Heart right ventricle (tissue), 16 donors: ENCODE data around the gene FAM83G. TPM values are rescaled to one million over a fixed set of nuclear protein-coding genes. Genes with fewer than 3 reads are reported as not detected.

ENCODE experiments used
- ATAC-seq, 8 donors: fragments of 200-7000 bp; cut with Tn5 transposase; one replicate each; pipeline ENCODE4 v1.9.1; 2020; ENCODE audit warnings: mild to moderate bottlenecking in 8 of 8, moderate library complexity in 8 of 8, moderate number of reproducible peaks in 1 of 8
- DNase-seq, 2 donors: peaks; one replicate each; pipeline ENCODE4 v3.0.0-alpha.2; 2020
- H3K27ac ChIP-seq, 10 donors: fragments of 200-600 bp; sonication (generic) in 2 of 10; one replicate each; pipeline versions ENCODE4 v1.5.0 to v1.8.0; 2020 to 2022; ENCODE audit warnings: mild to moderate bottlenecking in 3 of 10
- H3K27me3 ChIP-seq, 7 donors: fragments of 200-600 bp; one replicate each; pipeline ENCODE4 v1.8.0; 2021 to 2022; ENCODE audit warnings: mild to moderate bottlenecking in 2 of 7
- H3K36me3 ChIP-seq, 9 donors: fragments of 200-600 bp; sonication (generic) in 1 of 9; one replicate each; pipeline versions ENCODE4 v1.5.0 to v1.8.0; 2020 to 2022; ENCODE audit warnings: mild to moderate bottlenecking in 2 of 9
- H3K4me1 ChIP-seq, 9 donors: fragments of 200-600 bp; sonication (generic) in 1 of 9; one replicate each; pipeline versions ENCODE4 v1.5.0 to v1.8.0; 2020 to 2022; ENCODE audit warnings: mild to moderate bottlenecking in 4 of 9
- H3K4me3 ChIP-seq, 10 donors: fragments of 200-600 bp; sonication (generic) in 2 of 10; one replicate each; pipeline versions ENCODE4 v1.5.0 to v1.8.0; 2020 to 2022; ENCODE audit warnings: mild to moderate bottlenecking in 7 of 10, moderate library complexity in 2 of 10
- H3K9me3 ChIP-seq, 11 donors: fragments of 200-600 bp in 10 of 11; sonication (generic) in 2 of 11; one replicate each; pipeline versions ENCODE4 v1.5.0 to v1.8.0; 2013 to 2022; ENCODE audit warnings: mild to moderate bottlenecking in 2 of 11, control low read depth in 1 of 11, moderate library complexity in 1 of 11
- CTCF ChIP-seq, 9 donors: fragments of 200-600 bp; sonication (generic) in 2 of 9; IDR thresholded peaks; one replicate each; pipeline versions ENCODE4 v1.5.0 to v1.8.0; 2021 to 2022; ENCODE audit warnings: antibody characterized with exemption in 9 of 9, mild to moderate bottlenecking in 5 of 9, moderate library complexity in 1 of 9
- WGBS, 2 donors: extraction: QIAGEN DNeasy Blood & Tissue Kit; methylation state at CpG; one replicate each; pipeline ENCODE4 v1.1.7; 2013; ENCODE audit warnings: inconsistent platforms in 1 of 2; 5-methylcytosine and 5-hydroxymethylcytosine counted together
- intact Hi-C, 10 donors: fragments of 100-400 bp; cut with DNase I; formaldehyde crosslinking; loops; one replicate each; pipeline versions ENCODE4 v1.11.1 to v1.14.2; 2022
- polyA plus RNA-seq, 2 donors: library from polyadenylated mRNA; stranded (reverse); fragments of 200-250 nt; gene quantifications; one replicate each; pipeline ENCODE4 v1.2.3, GENCODE V29; 2013
- total RNA-seq, 10 donors: library from RNA; stranded (reverse); fragmentation: NEBNext Ultra II Directional in 3 of 10; extraction: Animal tissue kit (Norgen Biotek cat#: 25700) in 3 of 10; gene quantifications; one replicate each; pipeline versions ENCODE4 v1.2.1 to v1.2.4, GENCODE V29; 2021 to 2023
- donor health status: Arrhythmogenic right ventricular cardiomyopathy.
- donor health status: ischemic (EF 13 %, LVEDD 7.1; RV severe dilation, severe dysfunction).
- donor health status: healthy with polysubstance abuse.
- donor health status: DM: no; HTN: yes; CAD: no.
- donor health status: DM: no; HTN: no; CAD: no.
- donor health status: ischemic (EF 25% LVEDD 6.9; RV normal size, moderate dysfunction).
- donor health status: ischemic (EF 25% LVEDD 5.7; RV mildly dilated, moderate dysfunction).
- donor health status: healthy.
- donor health status: DM: yes; HTN: yes; CAD: no.
- donor health status: Ischemic cardiomyopathy.
- donor health status: ischemic (EF 35%, LVEDD 5.7; RV mildly dilated, moderate dysfunction).
- donor health status: nonischemic (EF 11% LVEDD 7.7; RV severe dilation, severe dysfunction).
- donor health status: DM: yes; HTN: yes; CAD: no.
- donor health status: PGD.
- donor health status: ischemic (EF 29% LVEDD 5.4; RV normal size, mild dysfunction).
- donor health status: nonischemic (EF 23%, LVEDD 6.1; RV moderate dilation, normal function).

The FAM83G gene
- total and polyA plus RNA-seq, 12 donors, result 0.96 to 5.5 (median 1.7) TPM

GRCh38 chr17:18953231-18953728 is 51.3 kb downstream of the FAM83G start:
- no peak overlapping the region for H3K4me3 ChIP-seq
- 93 to 94% methylated on average over 14 of the region's 14 CpGs for WGBS, 2 donors
- ATAC-seq (no peak), DNase-seq (no peak)
- no peak overlapping the region for H3K27ac ChIP-seq
- H3K36me3 ChIP-seq, result no peaks in the 10 kb centered on the region
- peaks cover 0 to 23% (median 9%) of the 10 kb centered on the region in 9 donors for H3K4me1 ChIP-seq
- H3K27me3 ChIP-seq, result no peaks in the 10 kb centered on the region
- H3K9me3 ChIP-seq, result no peaks in the 10 kb centered on the region
- no peak for TF ChIP-seq CTCF (IDR thresholded peaks at IDR 0.05)
- intact Hi-C loops, result no loop called here

DNA sequence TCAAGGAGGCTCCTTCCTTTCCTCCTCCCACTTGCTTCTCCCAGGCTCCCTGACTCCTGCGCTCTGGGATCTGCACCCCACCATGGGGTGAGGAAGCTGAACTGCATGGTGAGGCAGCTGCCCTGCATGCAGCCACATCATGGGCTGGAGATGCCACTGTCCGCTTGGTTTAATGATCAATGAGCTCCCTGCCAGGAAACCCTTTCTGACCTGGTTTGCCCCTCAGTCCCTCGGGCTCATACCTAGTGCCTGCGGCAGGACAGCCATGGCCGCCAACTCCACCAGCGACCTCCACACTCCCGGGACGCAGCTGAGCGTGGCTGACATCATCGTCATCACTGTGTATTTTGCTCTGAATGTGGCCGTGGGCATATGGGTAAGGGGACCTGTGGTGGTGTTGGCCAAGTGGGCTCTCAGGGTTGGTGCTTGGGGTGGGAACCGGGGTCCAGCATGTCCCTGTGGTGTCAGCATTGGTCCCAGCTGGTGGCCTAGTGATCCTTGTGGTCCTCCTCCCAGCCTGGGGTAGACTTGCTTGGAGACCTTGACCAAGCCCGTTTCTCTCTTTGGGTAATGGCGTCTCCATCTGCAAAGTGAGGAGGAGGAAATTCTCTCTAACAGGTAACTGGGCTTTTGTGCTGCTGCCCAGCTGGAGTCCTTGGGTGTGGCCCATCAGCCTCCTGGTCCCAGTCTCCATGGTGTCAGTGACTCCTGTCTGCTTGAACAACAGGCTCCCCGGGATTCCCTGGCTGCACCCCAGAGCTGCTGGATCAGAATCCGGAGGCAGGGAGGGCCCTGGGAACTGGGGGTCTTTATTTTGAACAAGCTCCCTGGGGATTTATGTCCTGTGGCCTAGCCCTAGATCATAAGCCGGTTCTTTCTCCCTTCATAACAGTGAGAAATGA is 52.4 kb downstream of the FAM83G start, which contains the start of gene SLC5A10:
Gene SLC5A10, plus strand, starts transcription at position 225 of the 902 bp plus-strand sequence. Its CDS starts 41 bp downstream, at position 266.
- ATAC-seq (no peak), DNase-seq (no peak)
- intact Hi-C loops, result no loop called here
- Histone ChIP-seq H3K4me3 (no peak within 1 kb of the TSS), H3K27ac (peak within 1 kb of the TSS in 1 of 10 donors; percentile 23), H3K36me3 (no peaks in the 10 kb centered on the region), H3K4me1 (peaks cover 0 to 23% (median 9%) of the 10 kb centered on the region in 9 donors), H3K27me3 (no peaks in the 10 kb centered on the region), H3K9me3 (no peaks in the 10 kb centered on the region)
- WGBS, 2 donors, result 84 to 93% methylated on average over 16 to 17 of the region's 17 CpGs
- peak in 1 of 9 donors; percentile 7 for TF ChIP-seq CTCF (IDR thresholded peaks at IDR 0.05)

DNA sequence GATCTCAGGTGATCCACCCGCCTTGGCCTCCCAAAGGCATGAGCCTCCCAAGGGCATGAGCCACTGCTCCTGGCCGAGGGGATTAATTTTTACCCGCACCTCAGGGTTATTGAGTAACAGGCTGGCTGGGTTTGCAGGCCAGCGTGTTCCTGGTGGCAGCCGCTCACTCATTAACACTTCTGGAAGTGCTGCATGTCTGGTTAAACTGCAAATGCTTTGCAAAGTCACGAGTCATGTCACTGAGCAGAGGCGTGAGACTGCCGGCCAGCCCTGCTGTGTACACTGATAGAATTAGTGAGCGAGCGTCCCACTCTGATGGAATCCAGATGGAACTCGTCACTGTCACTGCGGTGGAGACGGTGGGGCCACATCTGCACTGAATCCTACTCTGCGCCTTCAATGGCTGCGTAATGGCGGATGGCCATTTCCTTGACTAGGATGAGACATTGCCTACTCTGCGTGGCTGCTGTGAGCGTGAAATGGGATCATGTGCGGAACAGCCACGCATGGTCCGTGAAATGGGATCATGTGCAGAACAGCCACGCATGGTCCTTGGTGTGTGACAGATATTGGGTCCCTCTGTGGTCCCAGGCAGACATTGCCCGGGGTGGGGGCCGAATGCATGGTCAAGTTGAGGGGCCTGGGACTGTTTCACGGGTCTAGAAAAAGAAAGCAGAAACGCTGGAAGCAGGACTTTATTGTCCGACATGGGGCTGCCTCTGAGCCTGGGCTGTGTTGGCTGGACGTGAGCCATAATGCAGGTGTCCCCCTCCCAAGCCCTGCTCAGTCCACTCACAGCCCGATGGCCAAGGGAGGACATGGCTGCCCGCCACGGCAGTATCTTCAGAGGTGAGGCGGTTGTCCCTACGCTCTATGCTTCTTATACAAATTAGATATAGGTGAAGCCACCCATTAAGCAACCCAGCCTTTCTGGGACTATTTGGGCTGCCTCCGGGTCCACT is 53.3 kb downstream of the FAM83G start:
- 67 to 69% methylated on average over 34 of the region's 34 CpGs for WGBS, 2 donors
- Histone ChIP-seq H3K36me3 (no peaks in the 10 kb centered on the region), H3K4me1 (peaks cover 0 to 23% (median 9%) of the 10 kb centered on the region in 9 donors), H3K27ac (peak overlapping the region in 2 of 10 donors; percentile 23 to 27), H3K4me3 (no peak overlapping the region), H3K9me3 (no peaks in the 10 kb centered on the region), H3K27me3 (no peaks in the 10 kb centered on the region)
- ATAC-seq (peak; percentile 43 to 88 (median 65)), DNase-seq (no peak)
- no peak for TF ChIP-seq CTCF (IDR thresholded peaks at IDR 0.05)
- intact Hi-C loops, result no loop called here

- Histone ChIP-seq H3K9me3 (no peaks in the 10 kb centered on the region), H3K4me1 (peaks cover 0 to 23% (median 9%) of the 10 kb centered on the region in 9 donors), H3K36me3 (no peaks in the 10 kb centered on the region), H3K4me3 (no peak overlapping the region), H3K27me3 (peaks cover 0 to 5% (median 0%) of the 10 kb centered on the region in 7 donors), H3K27ac (peak overlapping the region in 1 of 10 donors; percentile 27)
- intact Hi-C loops, result no loop called here
- 68 to 84% methylated on average over 4 of the region's 4 CpGs for WGBS, 2 donors
- DNase-seq, result no peak
- no peak for TF ChIP-seq CTCF (IDR thresholded peaks at IDR 0.05)
- ATAC-seq, result no peak
Measured at GRCh38 chr17:18950346-18950745, 54.2 kb downstream of the FAM83G start.
